Amniotic stem cell (primary cell): ENCODE data around the gene KDM3A.

ENCODE experiments used
- DNase-seq: peaks from one replicate; lab custom pipeline; 2025; lab: John Stamatoyannopoulos, UW

The KDM3A gene

GRCh38 chr2:86520153-86520552 is 79.0 kb downstream of the KDM3A start:
- DNase-seq: no peak

DNA sequence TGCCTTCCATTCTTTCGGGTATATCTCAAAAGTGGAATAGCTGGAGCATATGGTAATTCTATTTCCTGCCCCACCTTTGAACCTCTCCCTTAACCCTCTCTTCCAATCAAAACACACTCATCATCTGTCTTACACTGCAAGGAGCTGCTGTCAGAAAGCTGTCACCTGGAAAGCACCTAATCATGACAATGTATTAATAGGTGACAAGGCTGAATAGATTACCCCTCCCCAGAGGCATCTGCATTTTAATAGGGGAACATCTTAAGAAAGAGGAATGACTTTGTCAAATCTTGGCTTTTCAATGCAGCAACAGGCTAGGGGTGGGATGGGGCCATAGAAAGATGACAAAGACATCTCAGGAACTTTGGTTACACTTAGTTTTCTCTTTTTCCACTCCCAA is 80.8 kb downstream of the KDM3A start:
- no peak for DNase-seq

DNA sequence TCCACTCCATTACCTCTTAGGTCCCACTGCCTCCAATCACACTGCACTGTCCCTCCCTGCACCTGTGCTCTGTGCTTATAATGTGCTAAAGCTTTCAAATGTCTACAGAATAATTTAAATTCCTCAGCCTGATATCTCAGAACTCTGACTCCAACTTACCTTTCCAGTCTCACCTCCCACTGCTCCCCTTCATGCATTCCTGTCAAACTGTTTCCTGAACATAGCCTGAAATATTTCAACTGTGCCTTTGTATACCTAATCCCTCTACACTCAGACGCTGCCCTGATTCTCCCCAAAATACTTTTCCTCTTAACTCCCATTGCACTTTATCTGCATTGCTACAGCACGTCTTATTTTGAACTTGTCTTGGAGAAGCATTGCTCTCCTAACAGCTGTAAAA is 81.5 kb downstream of the KDM3A start:
- no peak for DNase-seq

GRCh38 chr2:86523491-86523890 is 82.3 kb downstream of the KDM3A start:
- no peak for DNase-seq

GRCh38 chr2:86525421-86526340 is 84.5 kb downstream of the KDM3A start:
- DNase-seq: no peak

DNA sequence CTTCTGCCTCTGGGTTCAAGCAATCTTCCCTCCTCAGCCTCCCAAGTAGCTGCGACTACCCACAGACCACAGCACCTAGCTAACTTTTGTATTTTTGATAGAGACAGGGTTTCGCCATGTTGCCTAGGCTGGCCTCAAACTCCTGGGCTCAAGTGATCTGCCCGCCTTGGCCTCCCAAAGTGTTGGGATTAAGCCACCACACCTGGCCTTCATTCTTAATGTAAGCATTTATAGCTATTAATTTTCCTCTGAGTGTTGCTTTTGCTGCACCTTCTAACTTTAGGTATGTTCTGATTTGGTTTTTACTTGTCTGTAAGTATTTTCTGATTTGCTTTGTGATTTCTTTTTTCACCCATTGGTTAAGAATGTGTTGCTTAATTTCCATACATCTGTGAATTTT is 92.4 kb downstream of the KDM3A start:
- DNase-seq: no peak

DNA sequence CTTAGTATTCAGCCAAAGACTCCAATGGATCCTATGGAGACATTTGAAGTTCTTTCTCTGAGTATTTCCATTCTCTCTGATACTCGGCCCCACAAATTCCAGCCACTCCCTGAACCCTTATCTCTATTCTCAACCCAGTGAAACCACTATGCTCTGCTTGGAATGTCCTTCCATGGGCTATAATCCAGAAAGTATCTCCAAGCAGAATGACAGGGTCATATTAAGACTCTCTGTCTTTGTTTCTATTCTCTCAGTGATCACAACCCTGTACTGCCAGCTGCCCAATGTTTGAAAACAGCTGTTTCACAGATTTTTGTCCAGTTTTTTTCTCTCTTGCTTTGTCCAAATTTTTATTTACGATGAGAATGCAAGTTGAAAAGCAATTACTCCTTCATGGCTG is 100.2 kb downstream of the KDM3A start:
- no peak for DNase-seq
